Activated gamma-delta T cell (primary cell): ENCODE measurements around the gene OR8K1.

ENCODE experiments used
- DNase-seq: peaks from one replicate; lab custom pipeline; 2025; lab: John Stamatoyannopoulos, UW
- total RNA-seq, 2 donors: gene quantifications; one replicate each; lab custom pipeline; 2026; lab: John Stamatoyannopoulos, UW

The OR8K1 gene
- total RNA-seq: 0 reads per million in 2 donors

GRCh38 chr11:56345739-56346138, at the start of gene OR8K1:
Gene OR8K1 (plus strand): TSS chr11:56346039. CDS start chr11:56346039, 0 bp downstream.
- DNase-seq: no peak

- DNase-seq: no peak
Measured at GRCh38 chr11:56296898-56297297, 48.9 kb upstream of the OR8K1 start.

DNA sequence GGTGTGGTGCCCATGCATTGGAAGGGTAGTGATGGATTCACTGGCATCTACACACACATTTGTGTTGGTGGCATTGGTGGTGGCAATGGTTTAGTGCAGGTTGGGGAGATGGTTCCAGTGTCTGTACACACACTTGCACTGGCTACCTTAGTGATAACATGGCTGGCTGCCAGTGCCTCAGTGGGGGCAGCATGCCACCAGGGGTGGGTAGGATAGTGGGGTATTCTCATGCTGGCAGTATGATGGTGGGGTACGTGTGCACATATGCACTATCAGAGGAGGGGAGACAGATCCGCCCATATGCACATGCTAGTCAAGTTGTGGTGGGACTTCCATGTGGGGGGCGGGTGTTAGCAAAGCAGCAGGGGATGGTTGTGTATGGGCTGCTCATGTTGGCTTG, 38.0 kb upstream of the OR8K1 start:
- no peak for DNase-seq

GRCh38 chr11:56314844-56315243, 31.0 kb upstream of the OR8K1 start, which contains the start of gene OR8K3:
Gene OR8K3 (plus strand): TSS chr11:56315144. CDS start chr11:56318307, 3,163 bp downstream.
- no peak for DNase-seq

GRCh38 chr11:56331861-56332491, 13.9 kb upstream of the OR8K1 start:
- peak; percentile 6 for DNase-seq

DNA sequence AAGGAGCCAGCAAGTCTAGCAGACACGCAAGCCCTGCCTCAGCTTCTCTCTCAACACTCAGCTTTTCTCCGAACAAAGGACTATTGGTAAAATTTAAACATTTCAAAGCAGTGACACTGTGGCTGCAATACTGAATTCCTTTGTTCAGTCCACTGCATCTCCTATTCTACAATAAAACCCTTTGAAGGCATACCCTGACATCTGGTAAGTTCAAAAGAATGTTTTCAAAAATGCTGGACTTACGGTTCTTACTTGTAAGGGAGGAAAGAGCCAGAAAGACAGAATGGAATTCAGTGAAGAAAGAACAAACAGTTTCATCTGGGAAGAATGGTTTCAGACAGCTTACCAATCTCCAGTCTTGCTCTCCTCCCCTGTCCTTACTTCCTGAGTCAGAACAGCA, 12.7 kb upstream of the OR8K1 start:
- no peak for DNase-seq

DNA sequence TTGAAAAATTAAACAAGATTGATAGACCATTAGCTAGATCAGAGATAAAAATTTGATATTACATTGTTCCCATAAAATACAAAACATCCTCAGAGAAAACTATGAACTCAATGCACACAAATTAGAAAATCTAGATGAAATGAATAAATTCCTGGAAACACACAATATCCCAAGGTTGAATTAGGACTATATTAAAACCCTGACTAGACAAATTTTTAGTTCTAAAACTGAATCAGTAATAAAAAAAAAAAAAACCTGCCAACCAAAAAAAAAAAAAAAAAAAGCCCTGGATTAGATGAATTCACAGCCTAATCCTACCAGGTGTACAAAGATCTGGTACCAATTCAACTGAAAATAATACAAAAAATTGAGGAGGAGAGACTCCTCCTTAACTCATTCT, 5.5 kb upstream of the OR8K1 start:
- no peak for DNase-seq

DNA sequence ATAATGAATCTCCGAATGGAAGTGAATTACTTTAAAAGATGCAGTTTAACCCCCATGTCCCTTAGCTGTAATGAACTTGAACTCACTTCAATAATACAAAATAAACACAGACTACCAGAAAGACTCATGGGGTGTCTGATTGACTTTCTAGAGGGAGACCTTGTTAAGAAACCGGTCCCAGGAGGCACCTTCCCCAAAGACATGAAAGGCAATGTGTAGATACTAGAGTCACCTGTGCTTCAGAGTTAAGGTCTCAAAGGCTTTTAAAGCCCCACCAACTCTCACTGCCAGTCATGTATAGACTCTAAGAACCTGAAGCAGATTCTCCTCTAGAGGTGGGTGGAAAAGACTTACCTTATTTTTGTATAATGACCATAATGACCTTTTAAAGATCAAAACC, 8.2 kb downstream of the OR8K1 start, which contains the start of gene OR8J1:
OR8J1 (plus strand) TSS at position 301 of the 400 bp plus-strand sequence. CDS start 5,956 bp downstream, outside the sequence.
- no peak for DNase-seq

DNA sequence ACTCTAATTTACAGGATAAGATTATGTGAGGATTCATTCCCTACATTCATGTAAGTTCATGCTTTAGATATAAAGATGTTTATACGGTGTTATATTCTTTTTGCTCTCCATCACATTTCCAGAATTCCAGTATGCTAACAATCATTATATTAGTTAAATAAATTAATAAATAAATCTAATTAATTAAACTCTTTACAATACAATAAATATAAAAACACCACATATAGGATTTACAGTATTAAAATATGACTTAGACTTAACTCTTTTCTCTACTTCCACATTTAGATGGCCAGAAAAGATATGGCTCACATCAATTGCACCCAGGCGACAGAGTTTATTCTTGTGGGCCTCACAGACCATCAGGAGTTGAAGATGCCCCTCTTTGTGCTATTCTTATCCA, 29.5 kb downstream of the OR8K1 start, which contains the start of gene OR8U1:
OR8U1 (plus strand) TSS at position 301 of the 400 bp plus-strand sequence; CDS start at position 301, 0 bp downstream.
- DNase-seq: no peak

- no peak for DNase-seq
Measured at GRCh38 chr11:56380120-56380519, 34.3 kb downstream of the OR8K1 start.

- no peak for DNase-seq
Measured at GRCh38 chr11:56394381-56394780, 48.5 kb downstream of the OR8K1 start.

DNA sequence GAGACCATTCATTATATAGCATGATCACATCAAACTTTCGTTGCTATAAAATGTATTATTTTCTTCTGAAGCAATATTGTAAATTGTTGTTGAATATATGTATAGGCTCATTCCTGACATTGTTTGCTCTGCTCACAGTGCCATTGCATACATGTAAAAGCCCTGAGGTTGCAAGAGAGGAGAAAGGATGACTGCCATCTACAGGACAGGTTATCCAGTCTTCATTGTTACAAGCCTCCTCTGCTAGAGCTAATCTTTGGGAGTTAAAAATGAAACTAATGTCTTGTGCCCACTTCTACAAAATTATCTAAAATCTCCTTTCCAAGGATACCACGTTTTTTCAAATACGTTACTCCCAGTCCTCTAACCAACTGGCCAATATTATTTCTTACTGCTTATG, 50.2 kb downstream of the OR8K1 start:
- DNase-seq: no peak
